Measurements from ENCODE around the gene POU3F3.

Gene POU3F3

DNA sequence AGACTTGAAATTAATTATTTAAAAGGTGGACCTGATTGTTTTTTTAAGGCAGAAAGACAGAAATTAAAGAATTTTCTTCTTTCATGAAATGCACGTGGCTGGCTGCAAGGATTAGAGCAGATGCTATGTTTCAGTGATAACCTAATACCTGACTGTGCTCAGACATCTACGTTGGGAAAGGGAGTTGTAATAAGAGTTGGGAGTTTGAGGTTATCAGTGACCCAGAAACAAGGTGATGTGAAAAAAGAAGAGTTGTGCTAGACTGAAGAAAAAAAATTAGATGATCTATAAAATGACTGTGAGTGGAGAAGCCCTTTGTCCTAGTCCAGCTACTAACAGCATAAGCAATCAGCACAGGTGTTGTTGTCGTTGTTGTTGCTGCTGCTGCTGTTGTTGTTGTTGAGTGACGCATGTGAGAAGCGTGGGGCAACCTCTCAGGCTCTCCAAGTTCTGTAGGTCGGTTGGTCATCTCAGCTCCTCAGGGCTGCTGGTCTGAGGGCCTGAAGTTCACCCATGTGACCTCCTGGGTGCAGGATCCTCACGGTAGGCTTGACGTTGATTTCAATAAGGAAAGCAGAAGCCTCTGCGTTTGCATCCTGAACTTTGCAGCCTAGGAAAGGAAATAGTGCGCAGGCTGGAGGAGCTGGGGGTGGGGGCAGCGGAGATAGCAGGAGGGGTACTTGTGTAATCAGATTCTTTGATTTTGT, 7.6 kb downstream of the POU3F3 start:
- DNase-seq (ENCODE audit: low spot score) = no peak

DNA sequence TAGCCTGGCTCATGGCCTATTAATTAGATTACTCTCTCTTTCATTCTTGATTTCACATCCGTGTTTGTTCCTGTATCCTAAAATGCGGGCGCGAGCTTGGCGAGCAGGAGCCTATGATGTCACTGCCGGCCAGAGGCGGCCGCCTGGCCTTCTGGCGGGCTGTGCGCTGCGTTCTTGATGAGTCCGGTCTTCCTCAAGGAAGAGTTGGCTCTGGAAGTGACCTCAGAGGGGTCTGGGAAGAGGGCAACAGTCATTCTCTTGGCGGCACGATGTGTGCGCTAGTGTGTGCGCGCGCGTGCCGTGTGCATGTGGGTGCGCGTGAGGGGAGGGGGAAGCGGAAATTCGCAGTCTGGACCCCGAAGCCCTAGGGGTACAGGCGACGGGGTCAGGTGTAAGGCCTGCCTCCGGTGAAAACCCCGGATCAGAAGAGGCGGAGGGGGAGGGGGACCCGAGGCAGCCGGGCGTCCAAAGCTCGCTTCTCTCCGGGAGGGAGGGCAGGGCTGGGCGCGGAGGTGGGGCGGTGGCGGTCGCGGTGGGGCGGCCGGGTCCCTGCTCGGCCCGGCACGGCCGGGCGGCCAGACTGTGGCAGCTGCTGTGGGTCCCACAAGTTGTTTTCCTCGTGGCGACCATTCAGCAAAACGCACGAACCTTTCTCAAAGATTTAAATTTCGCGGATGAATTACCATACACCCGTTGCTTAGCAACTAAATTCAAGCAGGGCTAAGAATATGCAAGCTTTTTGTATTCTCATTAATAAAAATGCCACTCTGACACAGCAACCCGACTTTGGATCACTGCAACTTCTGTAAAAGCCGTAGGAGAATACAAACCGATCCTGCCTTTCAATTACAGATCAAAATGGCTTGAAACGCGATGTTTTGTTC, 8.4 kb downstream of the POU3F3 start:
- DNase-seq (ENCODE audit: low spot score) = no peak

DNA sequence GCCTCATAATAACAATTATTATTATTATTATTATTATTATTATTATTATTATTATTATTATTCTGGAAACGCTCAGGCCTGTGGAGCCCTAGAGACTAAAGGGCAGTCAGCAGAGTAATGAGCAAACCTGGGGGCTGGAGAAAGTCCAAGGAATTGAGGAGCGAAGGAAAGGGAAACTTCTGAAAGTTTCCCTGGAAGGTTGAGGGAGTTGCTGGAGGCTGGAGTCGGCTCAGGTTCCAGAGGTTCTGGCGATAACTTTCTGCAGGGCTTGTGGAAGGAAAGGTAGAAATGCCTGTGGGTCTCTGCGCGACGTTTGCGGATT, 9.2 kb downstream of the POU3F3 start:
- DNase-seq (ENCODE audit: low spot score) = no peak

DNA sequence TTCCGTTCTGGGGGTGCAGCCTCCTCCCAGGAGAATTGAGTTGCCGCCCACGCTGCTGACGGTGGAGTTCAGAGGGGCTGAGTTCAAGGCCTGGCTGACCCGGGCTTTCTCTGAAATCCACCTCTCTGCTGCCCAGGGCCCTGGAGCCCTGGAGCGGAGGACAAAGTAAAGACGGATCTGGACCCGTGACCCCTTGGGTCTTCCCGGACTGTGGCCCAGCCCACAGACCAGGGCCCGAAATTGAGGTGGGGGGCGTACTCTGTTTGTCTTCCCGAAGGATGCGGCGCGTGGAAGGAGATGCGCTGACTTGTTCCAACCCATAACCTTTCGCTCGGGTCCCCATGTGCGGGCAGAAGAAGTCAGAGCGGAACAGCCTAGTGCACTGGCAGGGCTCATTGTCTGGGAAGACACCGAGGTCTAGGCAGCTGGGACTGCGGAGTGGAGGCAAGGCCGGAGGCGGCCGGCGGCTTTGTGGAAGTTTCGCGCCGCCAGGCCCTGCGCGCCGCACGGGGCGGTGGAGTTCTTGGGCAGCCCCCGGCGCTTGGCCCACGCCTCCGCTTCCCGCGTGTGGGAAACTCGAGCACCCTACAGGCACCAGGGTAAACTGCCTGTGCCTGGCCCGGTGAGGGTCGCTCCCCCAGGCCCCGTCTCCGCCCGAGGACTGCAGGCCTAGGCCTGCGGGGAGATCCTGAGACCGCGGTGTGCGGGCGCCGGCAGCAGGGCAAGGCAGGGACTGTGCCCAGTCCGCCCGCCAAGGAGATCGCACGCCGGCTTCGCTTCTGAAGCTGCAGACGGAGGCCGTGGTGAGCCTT, 9.8 kb downstream of the POU3F3 start:
- no peak for DNase-seq (ENCODE audit: low spot score)

DNA sequence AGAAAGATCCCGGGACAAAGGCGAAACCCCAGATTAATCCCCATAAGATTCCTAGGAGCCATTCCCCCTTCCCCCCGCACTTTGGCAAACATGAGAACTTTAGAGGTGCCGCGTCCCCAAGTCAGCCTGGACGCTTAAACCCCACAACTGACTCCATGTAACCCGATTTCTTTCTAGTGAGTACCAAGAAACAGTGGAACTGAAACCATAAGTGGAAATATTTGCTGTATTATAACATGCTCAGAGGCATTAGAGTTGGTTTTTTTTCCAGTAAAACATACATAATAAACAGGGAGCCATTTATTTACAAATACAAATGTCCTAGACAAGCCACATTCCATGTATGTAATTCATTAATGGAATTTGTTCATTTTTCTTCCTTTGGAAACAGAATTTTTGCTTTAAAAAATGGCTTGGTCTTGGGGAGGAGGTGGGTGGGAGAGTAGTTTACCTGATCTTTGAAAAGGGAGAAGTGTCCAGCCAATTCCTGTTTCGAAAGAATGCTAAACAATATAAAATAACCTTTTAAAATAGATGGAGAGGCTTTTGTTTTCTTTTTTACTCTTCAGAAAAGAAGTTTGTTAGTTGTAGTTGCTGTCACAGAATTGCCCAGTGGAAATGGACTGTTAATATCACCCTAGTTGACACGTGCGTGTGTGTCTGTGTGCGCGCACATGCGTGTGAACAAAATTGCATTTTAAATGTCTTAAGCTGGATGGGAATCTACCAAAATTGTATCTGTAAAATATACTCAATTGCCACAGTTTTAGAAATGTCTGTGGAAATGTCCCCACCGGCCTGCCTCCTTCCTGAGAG, 10.6 kb downstream of the POU3F3 start:
- no peak for DNase-seq (ENCODE audit: low spot score)

DNA sequence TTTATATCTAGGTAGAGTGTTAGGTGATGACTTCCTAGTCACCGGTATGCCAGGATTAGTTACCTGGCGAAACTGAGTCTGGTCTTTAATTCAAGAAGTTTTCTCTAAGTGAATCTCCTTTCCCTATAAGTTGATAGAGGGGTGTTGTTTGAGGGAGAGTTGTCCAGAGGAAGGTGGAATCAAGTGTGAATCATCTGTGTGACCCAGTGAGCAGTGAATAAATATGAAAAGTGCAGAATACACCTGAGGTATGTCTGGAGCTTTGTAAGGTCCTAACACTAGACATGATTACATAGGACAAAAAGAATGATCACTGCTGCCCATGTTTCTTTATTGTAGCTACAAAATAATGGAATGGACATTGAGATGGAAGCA, 11.2 kb downstream of the POU3F3 start:
- no peak for DNase-seq (ENCODE audit: low spot score)

DNA sequence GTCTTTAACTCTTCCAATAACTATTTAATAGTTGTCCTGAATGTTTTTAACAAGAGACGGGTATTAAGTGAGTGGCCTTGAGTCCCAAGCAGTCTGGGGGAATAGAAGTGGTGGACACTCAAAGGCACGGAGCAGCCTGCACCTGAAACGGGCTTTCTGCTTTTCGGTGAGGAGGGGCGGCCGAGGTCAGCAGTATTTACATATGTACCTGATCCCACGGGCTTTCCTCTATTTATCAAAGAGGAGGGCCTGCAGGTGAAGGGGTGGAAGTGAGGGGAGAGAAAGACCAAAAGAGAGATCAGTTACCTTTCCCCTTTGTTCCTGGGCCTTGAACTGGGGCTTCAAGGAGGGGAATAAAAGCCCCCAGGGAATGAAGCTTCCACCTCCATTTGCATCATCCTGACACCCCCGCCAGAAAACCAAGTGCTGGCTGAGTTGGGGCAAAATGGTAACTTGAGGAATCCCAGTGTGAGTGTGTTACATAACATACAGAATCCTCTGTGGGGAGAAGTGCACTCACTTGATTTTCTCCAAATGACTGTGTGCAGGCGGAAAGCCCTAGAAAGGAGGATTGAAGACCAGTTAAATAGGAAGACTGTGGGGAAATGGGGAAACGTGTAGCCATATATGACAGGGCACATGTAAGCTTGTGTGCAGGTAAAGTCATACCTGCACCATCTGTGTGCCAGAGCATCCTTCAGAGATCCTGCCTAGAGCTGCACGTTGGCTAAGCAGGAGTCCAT, 12.4 kb downstream of the POU3F3 start:
- DNase-seq (ENCODE audit: low spot score) = no peak

DNA sequence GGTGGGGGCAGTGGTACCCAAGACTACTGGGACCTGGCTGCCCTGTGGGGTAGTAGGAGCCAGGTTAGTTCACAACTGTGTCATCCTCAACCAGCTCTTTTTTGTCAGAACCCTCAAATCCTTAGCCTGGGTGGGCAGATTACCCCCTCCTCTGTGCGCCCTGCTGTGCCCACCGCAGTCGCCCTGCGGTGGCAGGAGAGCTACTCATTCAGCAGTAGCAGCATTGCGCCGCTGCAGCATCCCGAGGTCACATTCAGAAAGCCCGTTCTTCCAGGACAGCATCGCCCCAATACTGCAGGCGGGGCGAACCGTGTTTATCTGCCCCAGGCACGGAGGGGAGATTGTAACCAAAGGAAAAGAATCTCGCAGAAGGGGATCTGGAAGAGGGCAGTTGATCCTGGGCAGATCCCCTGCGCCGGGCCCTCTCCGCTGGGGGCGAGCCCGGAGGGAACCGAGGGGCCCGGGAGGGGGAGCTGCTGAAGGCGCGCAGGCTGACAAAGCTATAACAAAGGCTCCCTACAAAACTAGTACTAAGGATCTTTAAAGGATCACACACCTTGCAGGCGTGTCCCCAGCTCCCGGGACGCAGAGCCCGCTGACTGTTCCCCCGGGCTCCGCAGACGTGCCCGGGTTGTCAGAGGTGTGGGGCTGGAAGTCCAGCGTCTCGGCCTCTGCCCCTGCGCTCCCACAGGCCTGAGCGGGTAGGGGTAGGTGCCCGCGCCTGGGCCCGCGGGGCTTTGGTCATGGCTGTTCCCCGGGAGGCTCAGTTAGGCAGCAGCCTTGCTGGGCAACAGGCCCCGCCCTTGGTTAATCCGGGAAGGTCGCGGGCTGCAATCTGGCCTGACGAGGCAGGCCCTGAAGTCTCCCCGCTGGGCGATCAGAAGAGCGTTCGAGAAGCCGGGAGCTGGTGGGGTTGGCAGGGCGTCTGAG, 13.2 kb downstream of the POU3F3 start:
- no peak for DNase-seq (ENCODE audit: low spot score)

DNA sequence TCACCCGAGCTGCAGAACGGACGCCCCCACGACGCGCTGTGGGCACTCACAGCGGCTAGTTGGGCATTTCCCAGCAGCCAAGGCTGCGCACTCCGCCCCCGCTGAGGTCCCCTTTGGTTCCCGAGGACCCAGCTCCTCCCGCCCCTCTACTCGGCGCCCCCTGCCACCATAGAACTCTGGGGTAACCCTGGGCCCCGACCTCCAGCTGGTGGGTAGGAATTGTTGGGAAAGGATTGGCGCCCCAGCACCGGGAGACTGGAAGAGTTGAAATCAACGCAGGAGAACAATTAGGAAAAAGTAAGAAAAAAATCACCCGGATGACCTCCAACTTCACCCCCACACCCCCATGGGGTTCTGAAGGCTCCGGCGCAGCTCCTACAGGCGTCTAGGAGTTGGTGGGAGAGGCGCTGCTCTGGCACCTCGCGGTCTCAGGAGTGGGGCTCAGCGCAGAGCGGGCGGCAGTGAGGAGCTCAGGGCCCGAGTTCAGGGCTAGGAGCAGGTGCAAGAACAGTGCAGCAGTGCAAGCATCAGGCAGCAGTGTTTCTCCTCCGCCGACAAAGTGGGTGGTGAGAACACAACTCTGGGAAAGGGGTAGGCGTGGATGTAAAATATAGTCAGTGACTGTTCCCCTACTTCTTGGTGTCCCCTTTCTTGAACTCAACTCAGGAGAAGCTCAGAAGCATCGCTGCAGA, 14.0 kb downstream of the POU3F3 start:
- DNase-seq (ENCODE audit: low spot score) = no peak

DNA sequence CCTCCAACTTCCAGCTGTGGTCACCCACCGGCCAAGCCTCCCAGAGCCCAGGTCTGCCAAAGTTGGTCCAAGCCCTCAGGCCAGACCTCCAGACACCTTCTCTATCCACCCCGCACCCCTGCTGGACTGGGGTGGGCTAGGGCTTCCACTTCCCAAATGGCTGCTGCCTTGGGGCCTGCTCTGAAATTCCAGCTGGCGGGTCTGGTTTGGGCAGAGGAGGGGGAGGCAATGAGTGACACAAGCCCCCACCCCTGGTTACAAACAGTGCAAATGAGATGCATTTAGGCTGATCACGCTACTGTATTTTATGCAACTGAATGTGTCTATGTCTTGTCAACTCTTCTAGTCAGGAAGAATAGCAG, 14.6 kb downstream of the POU3F3 start:
- no peak for DNase-seq (ENCODE audit: low spot score)

DNA sequence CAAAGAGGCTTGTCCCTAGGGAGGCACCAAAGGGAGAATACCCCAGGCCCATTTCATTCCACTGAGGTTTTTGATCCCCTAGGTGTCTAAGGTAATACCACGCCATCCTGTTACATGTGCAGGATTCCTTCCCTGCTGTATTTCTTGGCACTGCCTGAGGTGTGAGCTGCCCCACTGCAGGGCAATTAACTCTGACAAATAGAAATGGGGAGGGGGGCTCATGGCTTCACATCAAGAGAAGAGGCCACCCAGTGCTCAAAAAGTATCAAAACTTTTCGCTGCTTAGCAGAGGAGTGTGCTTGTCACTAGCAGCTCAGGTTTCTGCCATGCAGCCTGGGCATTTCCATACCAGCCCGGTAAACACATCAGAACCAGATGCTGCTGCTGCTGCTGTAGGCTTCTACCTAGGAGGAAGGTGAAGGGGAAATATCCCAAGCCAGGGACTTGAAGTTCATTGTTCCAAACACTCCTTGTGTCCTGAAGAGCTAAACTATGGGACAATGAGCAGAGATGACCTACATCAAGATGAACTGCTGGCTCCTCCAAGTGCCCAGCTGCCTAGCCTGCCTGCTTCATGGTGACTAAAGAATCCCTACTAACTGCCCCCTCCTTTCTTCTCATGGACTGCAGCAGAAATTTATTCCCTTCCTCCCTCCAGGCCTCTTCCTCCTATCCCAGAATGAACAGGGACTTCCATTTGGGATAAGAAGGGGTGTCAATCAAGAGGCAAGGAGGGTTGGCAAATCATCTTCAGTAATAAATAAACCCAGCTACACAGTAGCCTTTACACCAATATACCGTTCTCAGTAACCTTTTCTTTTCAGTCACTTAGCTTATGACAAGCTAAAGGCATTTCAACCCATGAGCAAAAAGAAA, 16.4 kb downstream of the POU3F3 start:
- DNase-seq (ENCODE audit: low spot score) = no peak

DNA sequence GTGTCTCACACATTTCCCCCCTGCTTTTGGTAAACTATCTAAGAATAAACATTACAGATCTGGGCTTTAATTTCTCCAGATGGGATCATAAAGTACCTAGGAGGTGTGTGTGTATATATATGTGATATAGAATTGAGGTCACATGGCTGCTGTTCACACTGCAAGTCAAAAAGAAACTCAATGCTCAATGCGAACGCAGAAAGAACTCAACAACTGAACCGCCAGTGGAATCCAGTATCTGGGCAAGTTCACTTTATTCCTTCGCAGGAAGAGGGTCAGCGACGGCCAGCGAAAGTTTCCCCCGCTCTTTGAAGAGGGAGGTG, 17.7 kb downstream of the POU3F3 start:
- no peak for DNase-seq (ENCODE audit: low spot score)

DNA sequence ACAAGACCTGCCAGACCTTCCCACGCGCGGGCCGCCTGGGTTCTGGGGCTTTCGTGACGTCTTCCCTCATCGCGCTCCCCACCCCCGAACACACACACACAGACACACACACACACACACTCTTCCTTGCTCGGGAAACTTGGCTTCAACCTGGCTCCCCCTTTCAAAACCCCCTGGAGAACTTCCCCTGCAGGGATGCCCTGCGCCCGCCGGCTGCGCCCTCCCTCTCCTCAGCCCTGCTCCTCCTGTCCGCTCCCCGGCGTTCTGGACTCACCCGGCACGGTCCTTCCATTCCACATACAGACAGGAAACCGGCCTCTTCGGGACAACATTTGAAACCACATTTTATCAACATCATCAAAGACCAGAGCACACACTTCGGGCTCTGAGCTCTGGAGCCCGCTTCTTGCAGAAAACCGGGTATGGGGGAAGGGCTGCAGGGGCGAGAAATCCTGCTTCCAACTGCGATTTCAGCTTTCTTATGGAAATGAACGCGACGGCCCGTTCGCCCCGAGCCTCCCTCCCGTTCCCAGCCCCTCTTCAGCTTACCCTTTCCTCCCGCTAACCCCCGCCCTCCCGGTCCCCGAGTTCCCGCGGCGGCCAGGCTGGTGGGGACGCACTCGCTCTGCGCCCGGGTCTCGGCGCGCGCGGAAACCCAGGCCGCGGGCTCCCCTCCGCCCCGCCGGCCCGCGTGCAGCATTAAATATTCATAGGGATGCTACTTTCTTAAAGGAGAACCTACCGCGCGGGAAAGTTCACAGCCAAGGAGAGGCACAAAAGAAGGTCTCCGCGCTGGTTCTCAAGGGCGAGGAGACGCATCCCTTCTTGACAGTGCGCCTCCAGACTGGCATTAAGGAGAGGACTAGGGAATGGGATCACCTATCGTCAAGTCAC, 18.3 kb downstream of the POU3F3 start:
- DNase-seq (ENCODE audit: low spot score) = no peak

DNA sequence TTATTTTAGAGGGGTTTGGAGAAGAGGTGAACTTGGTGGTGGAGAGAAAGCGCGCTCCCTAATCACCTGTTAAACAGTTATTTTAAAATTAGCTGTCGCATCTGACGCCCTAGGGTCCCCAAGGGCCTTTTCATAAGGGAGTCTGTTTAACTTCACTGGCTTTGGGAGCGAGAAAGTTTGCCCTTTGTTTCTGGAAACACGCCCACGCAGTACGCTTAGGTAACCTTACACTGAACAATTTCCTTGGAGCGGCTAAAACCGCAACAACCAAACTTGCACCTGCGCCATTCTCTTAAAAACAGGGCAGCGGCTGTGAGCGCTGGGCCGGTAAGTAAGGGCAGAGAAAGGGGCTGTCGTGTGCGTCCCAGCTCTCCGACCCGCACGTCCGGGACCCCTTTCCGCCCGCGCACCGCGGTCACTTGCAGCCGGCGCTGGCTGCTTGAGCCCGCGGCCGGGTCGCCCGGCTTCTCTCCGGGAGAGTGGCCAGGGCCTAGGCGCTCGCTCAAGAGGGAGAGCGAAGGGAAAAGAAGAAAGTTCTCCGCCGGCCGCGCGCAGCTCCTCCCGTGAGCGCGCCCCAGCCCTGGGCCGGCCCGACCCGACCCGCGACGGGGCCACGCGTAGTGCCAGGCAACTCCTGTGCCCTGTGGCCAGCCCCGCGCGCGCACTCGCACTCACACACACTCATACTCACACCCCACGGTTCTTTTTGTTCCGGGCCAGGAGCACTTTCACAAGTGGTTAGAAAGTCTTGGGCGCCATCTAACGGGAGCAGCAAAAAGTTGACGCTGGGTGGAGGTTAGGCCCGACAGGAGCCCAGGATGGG, 19.2 kb downstream of the POU3F3 start:
- peak; percentile 69 for DNase-seq (ENCODE audit: low spot score)

DNA sequence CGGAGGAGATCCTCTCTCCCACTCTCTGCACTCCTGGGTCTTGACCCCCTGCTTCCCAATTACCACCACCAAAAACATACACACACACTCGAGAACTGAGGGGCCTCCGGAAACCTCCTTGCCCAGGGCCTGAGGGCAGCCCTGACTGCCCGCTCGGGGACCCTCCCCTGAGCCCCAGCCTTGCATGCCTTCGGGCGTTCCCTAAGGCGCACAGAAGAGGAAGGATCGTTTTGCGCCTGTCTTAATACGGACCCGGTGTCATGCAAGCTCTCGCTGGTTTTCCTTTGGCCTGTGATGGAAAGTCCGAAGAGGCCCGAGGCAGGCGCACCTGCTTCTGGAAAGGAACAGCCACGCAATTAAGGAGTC, 19.8 kb downstream of the POU3F3 start:
- no peak for DNase-seq (ENCODE audit: low spot score)

DNA sequence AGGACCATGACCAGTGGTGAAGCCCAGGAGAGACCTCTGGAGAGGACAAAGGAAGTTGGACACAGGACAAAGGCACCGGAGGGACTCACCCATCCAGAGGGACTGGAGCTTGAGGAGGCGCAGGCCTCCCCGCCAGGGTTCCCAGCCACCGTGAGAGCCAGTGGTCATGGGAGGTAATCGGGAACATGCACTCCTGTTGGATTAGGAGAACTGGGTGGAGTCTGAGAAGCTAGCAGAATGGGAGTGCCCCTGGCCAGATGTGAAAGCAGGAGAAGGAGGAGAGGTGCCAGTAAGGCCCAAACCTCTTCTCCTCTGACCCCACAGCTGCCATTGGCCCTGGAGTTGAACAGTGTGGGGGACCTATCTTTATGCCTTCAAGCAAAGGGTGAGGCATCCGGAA, 20.3 kb downstream of the POU3F3 start:
- no peak for DNase-seq (ENCODE audit: low spot score)

DNA sequence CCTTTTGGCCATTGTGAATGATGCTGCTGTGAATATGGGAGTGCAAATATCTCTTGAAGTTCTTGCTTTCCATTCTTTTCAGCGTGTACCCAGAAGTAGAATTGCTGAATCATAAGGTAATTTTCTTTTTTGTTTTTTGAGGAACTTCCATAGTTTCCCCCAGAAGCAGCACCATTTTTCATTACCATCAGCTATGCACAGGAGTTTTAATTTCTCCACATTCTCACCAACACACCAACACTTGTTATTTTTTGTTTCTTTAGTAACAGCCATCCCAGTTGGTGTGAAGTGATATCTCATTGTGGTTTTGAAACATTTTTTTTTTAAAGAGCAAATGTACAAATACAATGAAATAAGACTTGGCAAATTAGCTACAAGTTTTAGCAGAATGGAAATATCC, 21.3 kb downstream of the POU3F3 start:
- DNase-seq (ENCODE audit: low spot score) = no peak
